Natural killer cell (primary cell): ENCODE results near the gene KXD1. TPM values are rescaled to one million over a fixed set of nuclear protein-coding genes. Genes with fewer than 3 reads are reported as not detected.
A peak's percentile ranks its signal among the peaks of the same experiment; 100 is the strongest.

Experiments
- ATAC-seq, 3 donors: fragments of 150-1000 bp in 2 of 3; fragments of 200-7000 bp in 1 of 3; cut with Tn5 transposase; 1 replicate in 1 of 3; 2 replicates in 2 of 3; pipeline ENCODE4 v1.10.0; 2021; ENCODE audit warnings: mild to moderate bottlenecking in 2 of 3, moderate library complexity in 2 of 3
- DNase-seq, 2 donors: peaks; one replicate each; pipeline versions ENCODE4 v3.0.0 to v3.0.0-alpha.2; 2013 to 2021; ENCODE audit warnings: mixed read lengths in 1 of 2
- H3K27ac ChIP-seq: one replicate; pipeline ENCODE4 v1.5.1; 2013; ENCODE audit warnings: mild to moderate bottlenecking, low read length
- H3K27me3 ChIP-seq: one replicate; pipeline ENCODE4 v1.6.1; 2013; ENCODE audit warnings: low read length; ENCODE audit not compliant: control insufficient read depth, insufficient read depth
- H3K36me3 ChIP-seq: one replicate; pipeline ENCODE4 v1.6.1; 2013; ENCODE audit warnings: low read length; ENCODE audit not compliant: control insufficient read depth, insufficient read depth
- H3K4me1 ChIP-seq: one replicate; pipeline ENCODE4 v1.6.1; 2013; ENCODE audit warnings: low read length; ENCODE audit not compliant: control insufficient read depth, insufficient read depth
- H3K4me3 ChIP-seq: one replicate; pipeline ENCODE4 v1.5.1; 2013; ENCODE audit warnings: low read length
- H3K9me3 ChIP-seq: one replicate; pipeline ENCODE4 v1.6.1; 2013; ENCODE audit warnings: low read length; ENCODE audit not compliant: control insufficient read depth, insufficient read depth
- H3K27ac Mint-ChIP-seq, 2 donors: one replicate each; pipeline ENCODE4 v1.8.0; 2022; ENCODE audit warnings: mild to moderate bottlenecking in 2 of 2, mixed read lengths in 2 of 2, moderate library complexity in 1 of 2
- H3K27me3 Mint-ChIP-seq, 2 donors: one replicate each; pipeline ENCODE4 v1.8.0; 2022; ENCODE audit warnings: low read depth in 2 of 2, mixed read lengths in 2 of 2
- H3K36me3 Mint-ChIP-seq: one replicate; pipeline ENCODE4 v1.8.0; 2022; ENCODE audit warnings: mixed read lengths
- H3K4me1 Mint-ChIP-seq, 2 donors: one replicate each; pipeline ENCODE4 v1.8.0; 2022; ENCODE audit warnings: mixed read lengths in 2 of 2
- H3K4me3 Mint-ChIP-seq: one replicate; pipeline ENCODE4 v1.8.0; 2022; ENCODE audit warnings: mild to moderate bottlenecking, moderate library complexity, mixed read lengths
- H3K9me3 Mint-ChIP-seq, 2 donors: one replicate each; pipeline ENCODE4 v1.8.0; 2022; ENCODE audit warnings: mixed read lengths in 2 of 2
- CTCF ChIP-seq: fragments of 200-600 bp; IDR thresholded peaks from one replicate; pipeline ENCODE4 v1.8.0; 2022; ENCODE audit warnings: antibody characterized with exemption
- WGBS: methylation state at CpG from one replicate; pipeline ENCODE4 v1.1.7; 2013; ENCODE audit warnings: missing lambda C conversion rate; ENCODE audit not compliant: insufficient coverage; 5-methylcytosine and 5-hydroxymethylcytosine counted together
- intact Hi-C: fragments of 100-400 bp; cut with micrococcal nuclease; formaldehyde crosslinking; loops from one replicate; pipeline ENCODE4 v1.14.2; 2022
- total RNA-seq, 4 donors: library from RNA; stranded (reverse); fragments of 120-200 nt in 1 of 4; gene quantifications; one replicate each; pipeline versions ENCODE4 v1.2.3 to v1.2.4, GENCODE V29; 2013 to 2022

The KXD1 gene
- total RNA-seq, 3 donors from 2014 or later (not counting 1 experiment from before 2014, with no cell fraction given), result 83.2 to 88.8 (median 86.9) TPM

- Mint-ChIP-seq H3K27ac (peak overlapping the region; percentile 29 to 62), H3K27me3 (no peaks in the 10 kb centered on the region), H3K4me1 (peaks cover 5 to 40% of the 10 kb centered on the region in 2 donors), H3K4me3 (peak overlapping the region; percentile 74), H3K36me3 (no peaks in the 10 kb centered on the region), H3K9me3 (no peaks in the 10 kb centered on the region)
- H3K9me3 ChIP-seq, result no peaks in the 10 kb centered on the region
- peaks cover 45% of the 10 kb centered on the region for H3K4me1 ChIP-seq
- peaks cover 2% of the 10 kb centered on the region for H3K27me3 ChIP-seq
- H3K36me3 ChIP-seq, result peaks cover 4% of the 10 kb centered on the region
- no peak for TF ChIP-seq CTCF
- intact Hi-C loops, result no loop called here
- DNase-seq (peak in 1 of 2 donors; percentile 40), ATAC-seq (no peak)
- no peak overlapping the region for H3K4me3 ChIP-seq
- H3K27ac ChIP-seq, result no peak overlapping the region
- 65% methylated on average over 20 of the region's 25 CpGs for WGBS
Measured at GRCh38 chr19:18593367-18594095, 35.9 kb downstream of the KXD1 start.

DNA sequence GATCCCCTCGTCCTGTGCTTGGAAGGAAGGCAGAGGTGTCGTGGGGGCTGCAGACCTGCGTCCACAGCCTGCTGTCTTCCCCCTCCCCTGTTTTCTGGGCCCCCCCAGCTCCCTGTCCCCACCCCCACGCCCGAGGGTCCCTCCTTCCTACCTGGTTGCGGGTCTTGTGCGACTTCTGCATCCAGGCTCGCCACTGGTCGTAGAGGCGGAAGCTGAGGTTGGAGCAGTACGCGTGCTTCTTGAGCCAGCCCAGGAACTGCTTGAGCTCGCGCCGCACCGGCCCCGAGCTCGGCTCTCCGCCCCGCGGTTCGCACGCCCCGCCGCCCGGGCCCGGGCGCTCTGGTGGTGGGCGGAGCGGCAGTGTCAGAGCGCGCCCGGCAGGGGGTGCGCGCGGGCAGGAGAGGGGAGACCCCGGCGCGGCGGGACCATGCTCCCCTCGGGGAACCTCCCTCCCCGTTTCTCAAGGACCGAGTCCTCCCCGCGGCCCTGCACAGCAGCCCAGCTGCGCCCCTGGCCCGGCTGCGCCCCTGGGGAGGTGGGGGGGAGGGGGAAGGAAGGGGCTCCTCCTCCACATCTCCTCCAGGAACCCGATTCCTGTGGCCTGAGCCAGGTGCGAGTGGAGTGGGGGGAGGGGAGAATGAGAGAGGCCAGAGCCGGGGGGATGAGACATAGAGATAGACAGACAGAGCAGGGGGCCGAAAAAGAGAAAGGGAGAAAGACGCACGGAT is 36.6 kb downstream of the KXD1 start:
- H3K27me3 Mint-ChIP-seq, result no peaks in the 10 kb centered on the region
- DNase-seq (peak; percentile 76 to 88), ATAC-seq (peak; percentile 82 to 88 (median 83))
- Histone ChIP-seq H3K4me3 (peak overlapping the region; percentile 44), H3K9me3 (no peaks in the 10 kb centered on the region), H3K4me1 (peaks cover 42% of the 10 kb centered on the region), H3K36me3 (peaks cover 4% of the 10 kb centered on the region), H3K27me3 (peaks cover 6% of the 10 kb centered on the region), H3K27ac (peak overlapping the region; percentile 25)
- intact Hi-C loops, result no loop called here
- peaks cover 5 to 37% of the 10 kb centered on the region in 2 donors for H3K4me1 Mint-ChIP-seq
- WGBS, result under 1% methylated on average over 47 of the region's 54 CpGs
- TF ChIP-seq CTCF, result peak; percentile 85
- H3K9me3 Mint-ChIP-seq, result no peaks in the 10 kb centered on the region
- H3K4me3 Mint-ChIP-seq, result peak overlapping the region; percentile 88
- H3K27ac Mint-ChIP-seq, result peak overlapping the region in 1 of 2 donors; percentile 62
- H3K36me3 Mint-ChIP-seq, result no peaks in the 10 kb centered on the region

- no peak for TF ChIP-seq CTCF
- Mint-ChIP-seq H3K4me3 (peak overlapping the region; percentile 88), H3K27me3 (no peaks in the 10 kb centered on the region), H3K27ac (peak overlapping the region in 1 of 2 donors; percentile 62), H3K36me3 (no peaks in the 10 kb centered on the region), H3K4me1 (peaks cover 5 to 30% of the 10 kb centered on the region in 2 donors), H3K9me3 (no peaks in the 10 kb centered on the region)
- Histone ChIP-seq H3K27ac (peak overlapping the region; percentile 25), H3K4me3 (peak overlapping the region; percentile 44), H3K9me3 (no peaks in the 10 kb centered on the region), H3K27me3 (peaks cover 11% of the 10 kb centered on the region), H3K4me1 (peaks cover 36% of the 10 kb centered on the region), H3K36me3 (peaks cover 4% of the 10 kb centered on the region)
- WGBS, result 24% methylated on average over 26 of the region's 26 CpGs
- DNase-seq (no peak), ATAC-seq (no peak)
- intact Hi-C loops, result loop anchor here (1.0 kb wide), 1 partner anchor 252 kb away; no protein-coding TSS in a partner anchor
Measured at GRCh38 chr19:18594824-18595373, 37.2 kb downstream of the KXD1 start.
